HepG2 (cell line): Measurements from ENCODE around the gene NFKBIA. TPM values are rescaled to one million over a fixed set of nuclear protein-coding genes. Genes with fewer than 3 reads are reported as not detected.
A peak's percentile ranks its signal among the peaks of the same experiment; 100 is the strongest.

Experiments used
- ARNT2 ChIP-seq: sonication (generic); formaldehyde crosslinking; IDR thresholded peaks from 2 replicates; pipeline ENCODE4 v1.8.0; 2022; ENCODE audit warnings: mild to moderate bottlenecking, low read depth, missing genetic modification reagents, moderate library complexity
- BHLHE40 ChIP-seq: IDR thresholded peaks from 2 replicates; pipeline ENCODE4 v1.6.1; 2011; ENCODE audit warnings: low read length, improper control_type of control experiment
- CBX5 ChIP-seq: sonication (generic); formaldehyde crosslinking; IDR thresholded peaks from 2 replicates; pipeline ENCODE4 v1.4.0; 2020; ENCODE audit warnings: missing genetic modification reagents, borderline replicate concordance
- CHCHD3 ChIP-seq: sonication (generic); formaldehyde crosslinking; IDR thresholded peaks from 2 replicates; pipeline ENCODE4 v1.8.0; 2022; ENCODE audit warnings: mild to moderate bottlenecking, missing genetic modification reagents, moderate library complexity
- FOXJ3 ChIP-seq: sonication (generic); formaldehyde crosslinking; IDR thresholded peaks from 2 replicates; pipeline ENCODE4 v1.4.0; 2020; ENCODE audit warnings: missing genetic modification reagents, mild to moderate bottlenecking, borderline replicate concordance
- MIXL1 ChIP-seq: IDR thresholded peaks from 2 replicates; pipeline ENCODE4 v1.6.1; 2016
- NRL ChIP-seq: sonication (generic); formaldehyde crosslinking; IDR thresholded peaks from 2 replicates; pipeline ENCODE4 v1.5.0; 2020; ENCODE audit warnings: missing genetic modification reagents, mild to moderate bottlenecking, moderate library complexity, borderline replicate concordance
- PHB2 ChIP-seq: fragments of 450-650 bp; IDR thresholded peaks from 2 replicates; pipeline ENCODE4 v1.6.1; 2018; ENCODE audit not compliant: partially characterized antibody
- POLR2AphosphoS2 ChIP-seq: IDR thresholded peaks from 2 replicates; pipeline ENCODE4 v1.6.1; 2011; ENCODE audit warnings: low read depth, low read length, improper control_type of control experiment
- SALL2 ChIP-seq: sonication (generic); formaldehyde crosslinking; IDR thresholded peaks from 2 replicates; pipeline ENCODE4 v1.8.1; 2023; ENCODE audit warnings: mild to moderate bottlenecking, missing genetic modification reagents, inconsistent platforms
- SMARCE1 ChIP-seq: fragments of 450-650 bp; IDR thresholded peaks from 2 replicates; pipeline ENCODE4 v1.6.1; 2017; ENCODE audit warnings: borderline replicate concordance
- ZFAT ChIP-seq: sonication (generic); formaldehyde crosslinking; conservative IDR thresholded peaks from 2 replicates; pipeline ENCODE4 v1.8.1; 2023; ENCODE audit warnings: missing genetic modification reagents, inconsistent platforms
- ZNF501 ChIP-seq: sonication (generic); formaldehyde crosslinking; IDR thresholded peaks from 2 replicates; pipeline ENCODE4 v1.5.1; 2020; ENCODE audit warnings: mild to moderate bottlenecking, moderate library complexity, missing genetic modification reagents
- ZNF557 ChIP-seq: sonication (generic); formaldehyde crosslinking; IDR thresholded peaks from 2 replicates; pipeline ENCODE4 v1.4.0; 2020; ENCODE audit warnings: missing genetic modification reagents
- polyA plus RNA-seq, 8 experiments: library from polyadenylated mRNA; depleted of rRNA in 3 of 8; stranded (reverse) in 7 of 8; unstranded in 1 of 8; fragments of >200 nt; fragmentation: Illumina TruSeq in 4 of 8; extraction: Trizol in 4 of 8; gene quantifications; 2 replicates each; pipeline versions ENCODE4 v1.2.1 to v1.2.3, GENCODE V29; 2011 to 2016; ENCODE audit warnings: low read depth in 4 of 8, missing spikeins in 1 of 8, mixed read lengths in 1 of 8; ENCODE audit not compliant: insufficient read depth in 1 of 8
- total RNA-seq, 5 experiments: library from RNA; depleted of rRNA; stranded (reverse); fragments of >200 nt; fragmentation: Illumina TruSeq; extraction: Trizol; gene quantifications; 2 replicates each; pipeline ENCODE4 v1.2.3, GENCODE V29; 2016; ENCODE audit warnings: low read depth in 1 of 5
- TF ChIP-seq, protein P1 (sequence below): sonication (generic); formaldehyde crosslinking; IDR thresholded peaks from 2 replicates; pipeline ENCODE4 v1.4.0; 2020; ENCODE audit warnings: missing genetic modification reagents
- TF ChIP-seq, protein P2 (sequence below): sonication (generic); formaldehyde crosslinking; IDR thresholded peaks from 2 replicates; pipeline ENCODE4 v1.9.0; 2022; ENCODE audit warnings: low read depth, missing genetic modification reagents
- TF ChIP-seq, protein P3 (sequence below): sonication (generic); formaldehyde crosslinking; IDR thresholded peaks from 2 replicates; pipeline ENCODE4 v1.4.0; 2020; ENCODE audit warnings: missing genetic modification reagents
- TF ChIP-seq, protein P4 (sequence below): sonication (generic); formaldehyde crosslinking; IDR thresholded peaks from 2 replicates; pipeline ENCODE4 v1.8.1; 2023; ENCODE audit warnings: mild to moderate bottlenecking, missing genetic modification reagents

NFKBIA gene
- total and polyA plus RNA-seq, 2 of the 13 experiments (the other 11 are each of a cell fraction or from before 2014, with no cell fraction given): 197 to 319 TPM

DNA sequence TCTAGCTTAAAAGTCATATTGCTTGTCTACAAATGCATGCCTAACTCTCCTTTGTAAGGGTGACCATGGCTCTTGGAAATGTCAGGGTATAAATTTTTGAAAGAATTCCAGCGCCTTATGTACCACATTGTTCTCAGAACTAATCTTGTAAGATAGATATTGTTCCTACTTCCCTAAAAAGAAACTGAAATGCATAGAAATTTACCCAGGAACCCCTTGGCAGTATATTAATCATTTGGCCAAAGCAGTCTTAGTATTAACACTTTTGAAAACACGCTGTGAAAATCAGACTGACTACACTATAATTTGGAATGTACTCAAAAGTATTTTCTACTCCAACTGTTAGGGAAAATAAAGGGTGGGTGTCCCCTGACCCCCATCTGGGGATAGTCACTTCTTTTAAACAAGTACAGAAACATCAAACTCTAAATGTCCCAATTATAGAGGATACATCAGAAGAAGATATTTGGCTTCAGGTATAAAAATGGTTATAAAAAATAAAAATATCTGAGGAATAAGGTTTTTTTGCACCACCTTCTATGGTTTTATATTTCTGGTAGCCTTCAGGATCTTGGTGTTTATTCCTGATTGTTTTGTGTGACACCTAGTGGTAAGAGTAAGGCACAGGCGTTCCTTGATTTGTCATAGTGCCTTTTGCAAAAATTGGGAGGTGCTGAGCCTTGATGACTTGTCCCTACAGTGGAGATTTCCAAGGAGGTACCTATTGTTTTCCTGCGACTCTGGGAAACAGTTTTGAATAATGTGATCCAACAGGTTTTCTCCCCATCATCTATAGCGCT lies 2.2 kb upstream of the NFKBIA start (continued):
- TF ChIP-seq, protein P1, sequence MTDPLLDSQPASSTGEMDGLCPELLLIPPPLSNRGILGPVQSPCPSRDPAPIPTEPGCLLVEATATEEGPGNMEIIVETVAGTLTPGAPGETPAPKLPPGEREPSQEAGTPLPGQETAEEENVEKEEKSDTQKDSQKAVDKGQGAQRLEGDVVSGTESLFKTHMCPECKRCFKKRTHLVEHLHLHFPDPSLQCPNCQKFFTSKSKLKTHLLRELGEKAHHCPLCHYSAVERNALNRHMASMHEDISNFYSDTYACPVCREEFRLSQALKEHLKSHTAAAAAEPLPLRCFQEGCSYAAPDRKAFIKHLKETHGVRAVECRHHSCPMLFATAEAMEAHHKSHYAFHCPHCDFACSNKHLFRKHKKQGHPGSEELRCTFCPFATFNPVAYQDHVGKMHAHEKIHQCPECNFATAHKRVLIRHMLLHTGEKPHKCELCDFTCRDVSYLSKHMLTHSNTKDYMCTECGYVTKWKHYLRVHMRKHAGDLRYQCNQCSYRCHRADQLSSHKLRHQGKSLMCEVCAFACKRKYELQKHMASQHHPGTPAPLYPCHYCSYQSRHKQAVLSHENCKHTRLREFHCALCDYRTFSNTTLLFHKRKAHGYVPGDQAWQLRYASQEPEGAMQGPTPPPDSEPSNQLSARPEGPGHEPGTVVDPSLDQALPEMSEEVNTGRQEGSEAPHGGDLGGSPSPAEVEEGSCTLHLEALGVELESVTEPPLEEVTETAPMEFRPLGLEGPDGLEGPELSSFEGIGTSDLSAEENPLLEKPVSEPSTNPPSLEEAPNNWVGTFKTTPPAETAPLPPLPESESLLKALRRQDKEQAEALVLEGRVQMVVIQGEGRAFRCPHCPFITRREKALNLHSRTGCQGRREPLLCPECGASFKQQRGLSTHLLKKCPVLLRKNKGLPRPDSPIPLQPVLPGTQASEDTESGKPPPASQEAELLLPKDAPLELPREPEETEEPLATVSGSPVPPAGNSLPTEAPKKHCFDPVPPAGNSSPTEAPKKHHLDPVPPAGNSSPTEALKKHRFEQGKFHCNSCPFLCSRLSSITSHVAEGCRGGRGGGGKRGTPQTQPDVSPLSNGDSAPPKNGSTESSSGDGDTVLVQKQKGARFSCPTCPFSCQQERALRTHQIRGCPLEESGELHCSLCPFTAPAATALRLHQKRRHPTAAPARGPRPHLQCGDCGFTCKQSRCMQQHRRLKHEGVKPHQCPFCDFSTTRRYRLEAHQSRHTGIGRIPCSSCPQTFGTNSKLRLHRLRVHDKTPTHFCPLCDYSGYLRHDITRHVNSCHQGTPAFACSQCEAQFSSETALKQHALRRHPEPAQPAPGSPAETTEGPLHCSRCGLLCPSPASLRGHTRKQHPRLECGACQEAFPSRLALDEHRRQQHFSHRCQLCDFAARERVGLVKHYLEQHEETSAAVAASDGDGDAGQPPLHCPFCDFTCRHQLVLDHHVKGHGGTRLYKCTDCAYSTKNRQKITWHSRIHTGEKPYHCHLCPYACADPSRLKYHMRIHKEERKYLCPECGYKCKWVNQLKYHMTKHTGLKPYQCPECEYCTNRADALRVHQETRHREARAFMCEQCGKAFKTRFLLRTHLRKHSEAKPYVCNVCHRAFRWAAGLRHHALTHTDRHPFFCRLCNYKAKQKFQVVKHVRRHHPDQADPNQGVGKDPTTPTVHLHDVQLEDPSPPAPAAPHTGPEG (CRISPR knock-in tag): no peak
- no peak for TF ChIP-seq POLR2AphosphoS2
- TF ChIP-seq SMARCE1: no peak
- TF ChIP-seq, protein P2, sequence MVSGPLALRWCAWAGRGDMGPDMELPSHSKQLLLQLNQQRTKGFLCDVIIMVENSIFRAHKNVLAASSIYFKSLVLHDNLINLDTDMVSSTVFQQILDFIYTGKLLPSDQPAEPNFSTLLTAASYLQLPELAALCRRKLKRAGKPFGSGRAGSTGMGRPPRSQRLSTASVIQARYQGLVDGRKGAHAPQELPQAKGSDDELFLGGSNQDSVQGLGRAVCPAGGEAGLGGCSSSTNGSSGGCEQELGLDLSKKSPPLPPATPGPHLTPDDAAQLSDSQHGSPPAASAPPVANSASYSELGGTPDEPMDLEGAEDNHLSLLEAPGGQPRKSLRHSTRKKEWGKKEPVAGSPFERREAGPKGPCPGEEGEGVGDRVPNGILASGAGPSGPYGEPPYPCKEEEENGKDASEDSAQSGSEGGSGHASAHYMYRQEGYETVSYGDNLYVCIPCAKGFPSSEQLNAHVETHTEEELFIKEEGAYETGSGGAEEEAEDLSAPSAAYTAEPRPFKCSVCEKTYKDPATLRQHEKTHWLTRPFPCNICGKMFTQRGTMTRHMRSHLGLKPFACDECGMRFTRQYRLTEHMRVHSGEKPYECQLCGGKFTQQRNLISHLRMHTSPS (CRISPR knock-in tag): no peak
- TF ChIP-seq CHCHD3 (CRISPR knock-in tag): no peak
- TF ChIP-seq, protein P3, sequence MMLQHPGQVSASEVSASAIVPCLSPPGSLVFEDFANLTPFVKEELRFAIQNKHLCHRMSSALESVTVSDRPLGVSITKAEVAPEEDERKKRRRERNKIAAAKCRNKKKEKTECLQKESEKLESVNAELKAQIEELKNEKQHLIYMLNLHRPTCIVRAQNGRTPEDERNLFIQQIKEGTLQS (CRISPR knock-in tag): 0 out of 2 replicates have a peak, but pooled peaks have one; percentile 12
- TF ChIP-seq MIXL1: peak; percentile 73; the same call in 1 of the 2 replicates
- TF ChIP-seq NRL: no peak
- no peak for TF ChIP-seq PHB2
- TF ChIP-seq ARNT2: 0 out of 2 replicates have a peak, but pooled peaks have one; percentile 53
- TF ChIP-seq, protein P4, sequence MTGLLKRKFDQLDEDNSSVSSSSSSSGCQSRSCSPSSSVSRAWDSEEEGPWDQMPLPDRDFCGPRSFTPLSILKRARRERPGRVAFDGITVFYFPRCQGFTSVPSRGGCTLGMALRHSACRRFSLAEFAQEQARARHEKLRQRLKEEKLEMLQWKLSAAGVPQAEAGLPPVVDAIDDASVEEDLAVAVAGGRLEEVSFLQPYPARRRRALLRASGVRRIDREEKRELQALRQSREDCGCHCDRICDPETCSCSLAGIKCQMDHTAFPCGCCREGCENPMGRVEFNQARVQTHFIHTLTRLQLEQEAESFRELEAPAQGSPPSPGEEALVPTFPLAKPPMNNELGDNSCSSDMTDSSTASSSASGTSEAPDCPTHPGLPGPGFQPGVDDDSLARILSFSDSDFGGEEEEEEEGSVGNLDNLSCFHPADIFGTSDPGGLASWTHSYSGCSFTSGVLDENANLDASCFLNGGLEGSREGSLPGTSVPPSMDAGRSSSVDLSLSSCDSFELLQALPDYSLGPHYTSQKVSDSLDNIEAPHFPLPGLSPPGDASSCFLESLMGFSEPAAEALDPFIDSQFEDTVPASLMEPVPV (CRISPR knock-in tag): no peak
- TF ChIP-seq FOXJ3 (CRISPR knock-in tag): peak; percentile 72; the same call in 1 of the 2 replicates
- no peak for TF ChIP-seq SALL2 (CRISPR knock-in tag)
- TF ChIP-seq ZFAT (CRISPR knock-in tag): no peak
- TF ChIP-seq ZNF501 (CRISPR knock-in tag): no peak
- TF ChIP-seq BHLHE40: no peak
- TF ChIP-seq CBX5 (CRISPR knock-in tag): no peak
- TF ChIP-seq ZNF557: no peak
